Measurements from ENCODE around the gene TTYH3. TPM values are rescaled to one million over a fixed set of nuclear protein-coding genes. Genes with fewer than 3 reads are reported as not detected.

Gene TTYH3
- total and polyA plus RNA-seq, 8 donors = 82.9 to 153 (median 111) TPM

DNA sequence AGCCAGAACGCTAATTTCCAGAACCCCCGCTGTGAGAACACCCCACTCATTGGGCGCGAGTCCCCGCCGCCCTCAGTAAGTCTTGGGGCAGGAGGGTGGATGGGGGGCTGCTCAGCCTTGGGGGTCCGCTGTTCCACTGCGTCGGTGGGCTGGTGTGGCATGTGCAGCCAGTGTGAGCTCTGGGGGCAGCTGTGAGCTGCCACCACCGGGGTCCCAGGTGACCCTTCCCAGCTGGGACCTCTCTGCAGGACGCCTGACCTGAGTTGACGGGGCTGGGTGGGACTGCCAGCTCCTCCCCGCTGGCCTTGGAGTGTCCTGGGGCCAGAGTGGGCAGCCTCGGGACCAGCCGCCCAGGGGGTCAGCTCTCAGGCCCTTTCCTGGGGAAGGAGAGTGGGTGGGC is 27.2 kb downstream of the TTYH3 start:
- intact Hi-C loops (cut with DNase I) = no loop called here
- Histone ChIP-seq H3K9me3 (no peaks in the 10 kb centered on the region), H3K4me3 (no peak overlapping the region), H3K4me1 (peaks cover 4 to 19% of the 10 kb centered on the region in 2 donors), H3K27me3 (no peaks in the 10 kb centered on the region), H3K27ac (no peak overlapping the region), H3K36me3 (peaks cover 0 to 81% of the 10 kb centered on the region in 2 donors)
- ATAC-seq (no peak), DNase-seq (no peak)
- TF ChIP-seq, protein P1, sequence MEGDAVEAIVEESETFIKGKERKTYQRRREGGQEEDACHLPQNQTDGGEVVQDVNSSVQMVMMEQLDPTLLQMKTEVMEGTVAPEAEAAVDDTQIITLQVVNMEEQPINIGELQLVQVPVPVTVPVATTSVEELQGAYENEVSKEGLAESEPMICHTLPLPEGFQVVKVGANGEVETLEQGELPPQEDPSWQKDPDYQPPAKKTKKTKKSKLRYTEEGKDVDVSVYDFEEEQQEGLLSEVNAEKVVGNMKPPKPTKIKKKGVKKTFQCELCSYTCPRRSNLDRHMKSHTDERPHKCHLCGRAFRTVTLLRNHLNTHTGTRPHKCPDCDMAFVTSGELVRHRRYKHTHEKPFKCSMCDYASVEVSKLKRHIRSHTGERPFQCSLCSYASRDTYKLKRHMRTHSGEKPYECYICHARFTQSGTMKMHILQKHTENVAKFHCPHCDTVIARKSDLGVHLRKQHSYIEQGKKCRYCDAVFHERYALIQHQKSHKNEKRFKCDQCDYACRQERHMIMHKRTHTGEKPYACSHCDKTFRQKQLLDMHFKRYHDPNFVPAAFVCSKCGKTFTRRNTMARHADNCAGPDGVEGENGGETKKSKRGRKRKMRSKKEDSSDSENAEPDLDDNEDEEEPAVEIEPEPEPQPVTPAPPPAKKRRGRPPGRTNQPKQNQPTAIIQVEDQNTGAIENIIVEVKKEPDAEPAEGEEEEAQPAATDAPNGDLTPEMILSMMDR (IDR thresholded peaks at IDR 0.05) = no peak

DNA sequence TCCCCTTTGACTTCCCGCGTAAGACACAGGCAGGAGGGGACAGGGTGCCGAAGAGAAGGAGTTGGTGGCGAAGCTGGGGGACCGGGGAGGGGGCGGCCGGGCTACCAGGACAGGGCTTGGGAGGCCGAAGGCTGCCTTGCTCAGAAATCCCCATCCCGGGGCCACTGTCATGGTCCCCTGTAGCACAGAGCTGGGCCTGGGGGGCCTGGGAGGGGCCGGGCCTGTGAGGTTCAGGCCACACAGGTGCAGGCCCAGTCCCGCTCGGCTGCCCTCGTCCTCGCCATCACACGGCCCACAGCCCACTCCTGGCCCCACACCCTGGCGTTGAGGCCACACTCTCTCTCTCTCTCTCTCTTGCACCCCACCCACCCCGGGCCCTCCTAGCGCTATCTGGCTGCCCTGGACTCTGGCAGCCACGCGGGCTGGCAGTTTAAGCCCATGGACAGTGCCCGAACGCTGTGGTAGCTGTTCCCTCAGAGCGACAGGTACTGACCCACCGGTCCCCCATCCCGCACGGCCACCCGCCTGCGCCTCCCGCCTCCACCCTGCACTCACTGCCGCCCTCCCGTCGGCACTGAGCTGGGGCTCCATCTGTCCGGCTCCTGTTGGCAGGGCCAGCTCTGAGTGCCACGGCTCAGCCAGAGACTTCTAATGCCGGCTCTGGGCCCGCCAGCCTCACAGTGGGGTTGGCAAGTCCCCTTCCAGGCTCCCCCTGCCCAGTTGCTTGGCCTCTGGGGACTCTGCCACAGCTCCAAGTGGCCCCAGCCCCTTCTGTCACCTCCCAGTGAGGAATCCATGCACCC is 28.0 kb downstream of the TTYH3 start:
- H3K27ac ChIP-seq = no peak overlapping the region
- H3K27me3 ChIP-seq = no peaks in the 10 kb centered on the region
- no peak for ATAC-seq
- H3K4me1 ChIP-seq = peaks cover 4 to 19% of the 10 kb centered on the region in 2 donors
- intact Hi-C loops (cut with DNase I) = no loop called here
- no peak for DNase-seq
- no peaks in the 10 kb centered on the region for H3K9me3 ChIP-seq
- no peak overlapping the region for H3K4me3 ChIP-seq
- H3K36me3 ChIP-seq = peaks cover 0 to 73% of the 10 kb centered on the region in 2 donors
- TF ChIP-seq, protein P1 (IDR thresholded peaks at IDR 0.05) = no peak

DNA sequence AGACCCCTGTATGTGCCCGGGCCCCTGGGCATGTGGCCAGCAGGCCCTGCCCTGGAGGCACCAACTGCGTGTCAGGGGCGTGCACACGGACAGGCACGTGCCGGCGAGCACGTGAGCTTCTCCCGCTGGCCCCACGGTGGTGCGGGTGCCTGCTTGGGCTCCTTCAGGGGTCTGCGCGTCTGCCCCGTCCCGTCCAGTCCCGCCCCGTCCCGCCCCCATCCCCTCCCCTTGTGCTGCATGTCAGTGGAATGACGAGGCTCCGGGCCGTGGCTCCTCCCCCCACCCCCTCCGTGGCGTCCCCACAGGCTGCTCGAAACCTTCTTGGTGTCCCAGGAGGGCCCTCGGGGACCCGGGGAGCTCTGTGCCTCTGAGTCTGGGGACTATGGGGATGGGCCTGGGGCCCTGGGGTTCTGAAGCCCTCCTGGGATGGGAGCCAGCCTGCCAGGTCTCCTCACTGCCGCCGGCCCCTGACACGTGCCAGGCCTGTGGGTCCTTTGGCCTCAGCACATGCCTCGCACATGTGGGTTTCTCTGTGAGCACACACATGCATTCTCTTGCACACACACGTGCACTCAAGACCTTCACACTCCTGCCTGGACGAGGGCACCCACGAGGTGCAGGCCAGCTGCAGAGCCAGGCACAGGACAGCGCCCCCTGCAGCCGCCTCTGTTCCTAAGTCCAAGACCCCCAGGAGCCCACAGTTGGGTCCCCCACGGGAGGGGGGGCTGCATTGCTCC is 28.7 kb downstream of the TTYH3 start:
- no peak overlapping the region for H3K4me3 ChIP-seq

DNA sequence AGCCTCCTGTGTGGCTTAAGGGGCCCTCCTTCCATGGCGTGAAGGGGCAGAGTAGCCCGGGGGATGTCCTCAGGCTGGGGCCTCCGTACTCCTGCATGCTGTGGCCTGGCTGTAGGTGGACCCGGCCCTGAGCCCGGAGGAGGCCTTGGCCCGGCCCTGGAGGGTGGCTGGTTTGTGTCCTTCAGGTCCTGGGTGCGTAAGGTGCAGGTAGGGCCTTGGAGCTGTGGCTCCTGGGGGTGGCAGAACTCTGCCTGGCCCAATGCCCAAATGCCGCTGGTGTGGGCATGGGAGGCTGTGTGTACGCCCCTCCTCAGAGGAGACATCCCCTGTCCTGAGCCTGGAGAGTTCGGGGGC is 29.3 kb downstream of the TTYH3 start:
- intact Hi-C loops (cut with DNase I) = no loop called here
- ATAC-seq = no peak

More for the DNA sequence above, 28.7 kb downstream of the TTYH3 start:
- Histone ChIP-seq H3K36me3 (peaks cover 0 to 68% of the 10 kb centered on the region in 2 donors), H3K27me3 (peaks cover 0 to 5% of the 10 kb centered on the region in 2 donors), H3K9me3 (no peaks in the 10 kb centered on the region), H3K27ac (no peak overlapping the region), H3K4me1 (peaks cover 4 to 19% of the 10 kb centered on the region in 2 donors)
- intact Hi-C loops (cut with DNase I) = no loop called here
- DNase-seq (no peak), ATAC-seq (no peak)
- TF ChIP-seq, protein P1 (IDR thresholded peaks at IDR 0.05) = no peak

More for the DNA sequence above, 29.3 kb downstream of the TTYH3 start:
- H3K4me3 ChIP-seq = no peak overlapping the region
- no peaks in the 10 kb centered on the region for H3K9me3 ChIP-seq
- H3K36me3 ChIP-seq = peaks cover 0 to 63% of the 10 kb centered on the region in 2 donors
- no peak overlapping the region for H3K27ac ChIP-seq
- H3K27me3 ChIP-seq = peaks cover 0 to 10% of the 10 kb centered on the region in 2 donors
- H3K4me1 ChIP-seq = peaks cover 4 to 19% of the 10 kb centered on the region in 2 donors
- DNase-seq = no peak
- TF ChIP-seq, protein P1 (IDR thresholded peaks at IDR 0.05) = no peak

Measured in left lung (tissue), 10 donors.